GM12878 (cell line): ENCODE data around the gene MAP4. TPM values are rescaled to one million over a fixed set of nuclear protein-coding genes. Genes with fewer than 3 reads are reported as not detected.

Experiments used
- ATAC-seq: fragments of 200-7000 bp; cut with Tn5 transposase; 3 replicates; pipeline ENCODE4 v1.9.1; 2020; ENCODE audit warnings: mild to moderate bottlenecking, moderate library complexity
- BruUV-seq: library from RNA; stranded (reverse); fragments of 400-500 nt; replicated peaks from 2 replicates; lab custom pipeline; 2021; lab: Mats Ljungman, UMichigan
- CTCF ChIA-PET: fragments of 300-600 bp; sonication (Branson Sonifier 250); formaldehyde crosslinking; extraction: SDS; loops from one replicate; lab custom pipeline; 2021; ENCODE audit warnings: inconsistent platforms; lab: Yijun Ruan, JAX
- POLR2A ChIA-PET: fragments of 350-600 bp; formaldehyde crosslinking; extraction: SDS; loops from one replicate; lab custom pipeline; 2021; ENCODE audit warnings: inconsistent platforms; lab: Charles Lee
- RAD21 ChIA-PET: fragments of 300-600 bp; sonication (Branson Sonifier 250); formaldehyde crosslinking; loops from one replicate; lab custom pipeline; 2023; ENCODE audit warnings: antibody characterized with exemption; ENCODE audit not compliant: unreplicated experiment; lab: Charles Lee
- SMC1A ChIA-PET: fragments of 300-600 bp; sonication (Branson Sonifier 250); formaldehyde crosslinking; loops from one replicate; lab custom pipeline; 2023; ENCODE audit not compliant: unreplicated experiment, uncharacterized antibody; lab: Charles Lee
- DNase-seq: peaks from one replicate; pipeline ENCODE4 v3.0.0-alpha.2; 2011; ENCODE audit warnings: low read depth, low spot score
- FAIRE-seq: peaks from 3 replicates; lab custom pipeline; 2011; peaks lifted over from hg19 to GRCh38; lab: Jason Lieb, UNC
- H2AFZ ChIP-seq: 2 replicates; pipeline ENCODE4 v1.6.0; 2011; ENCODE audit warnings: low read depth, low read length, control low read depth; ENCODE audit not compliant: control insufficient read depth
- H3K27ac ChIP-seq: 2 replicates; pipeline ENCODE4 v1.5.1; 2011; ENCODE audit warnings: control low read depth; ENCODE audit not compliant: control insufficient read depth, insufficient read depth
- H3K27me3 ChIP-seq, 2 experiments: replicated peaks in 1 of 2; 2 replicates each; pipeline versions ENCODE4 v1.6.0 to v1.6.1; 2011; ENCODE audit warnings: low read length in 1 of 2; ENCODE audit not compliant: control insufficient read depth in 2 of 2, insufficient read depth in 2 of 2
- H3K36me3 ChIP-seq, 2 experiments: 2 replicates each; pipeline ENCODE4 v1.5.1; 2011; ENCODE audit warnings: low read length in 1 of 2; ENCODE audit not compliant: control insufficient read depth in 2 of 2, insufficient read depth in 2 of 2
- H3K4me1 ChIP-seq: 2 replicates; pipeline ENCODE4 v1.6.1; 2011; ENCODE audit warnings: mild to moderate bottlenecking, low read length, moderate library complexity, mixed read lengths; ENCODE audit not compliant: control insufficient read depth, insufficient read depth
- H3K4me2 ChIP-seq: 2 replicates; pipeline ENCODE4 v1.6.0; 2011; ENCODE audit warnings: control low read depth; ENCODE audit not compliant: control insufficient read depth, insufficient read depth
- H3K4me3 ChIP-seq: fragments of 200-600 bp; sonication (generic); 2 replicates; pipeline ENCODE4 v1.5.1; 2016
- H3K79me2 ChIP-seq: 2 replicates; pipeline ENCODE4 v1.6.0; 2011; ENCODE audit warnings: low read length; ENCODE audit not compliant: control insufficient read depth, insufficient read depth
- H3K9ac ChIP-seq: 2 replicates; pipeline ENCODE4 v1.8.0; 2011; ENCODE audit warnings: low read length, control low read depth, mixed read lengths; ENCODE audit not compliant: control insufficient read depth, insufficient read depth
- H3K9me3 ChIP-seq: replicated peaks from 3 replicates; pipeline ENCODE4 v1.5.1; 2011; ENCODE audit warnings: mild to moderate bottlenecking, low read length; ENCODE audit not compliant: control insufficient read depth, insufficient read depth
- H4K20me1 ChIP-seq: 2 replicates; pipeline ENCODE4 v1.6.0; 2011; ENCODE audit not compliant: control insufficient read depth, insufficient read depth
- ATF3 ChIP-seq: IDR thresholded peaks from 2 replicates; pipeline ENCODE4 v1.6.1; 2011; ENCODE audit warnings: low read depth, mild to moderate bottlenecking, low read length, moderate library complexity, borderline replicate concordance; ENCODE audit errors: extremely low read depth
- BCL11A ChIP-seq: IDR thresholded peaks from 2 replicates; pipeline ENCODE4 v1.6.1; 2011; ENCODE audit warnings: low read depth, low read length
- CBFB ChIP-seq: IDR thresholded peaks from 2 replicates; pipeline ENCODE4 v1.6.1; 2016; ENCODE audit warnings: antibody characterized with exemption, low read depth
- CBX3 ChIP-seq: fragments of 200-600 bp; sonication (generic); IDR thresholded peaks from 2 replicates; pipeline ENCODE4 v1.6.1; 2016; ENCODE audit warnings: low read depth, borderline replicate concordance
- EGR1 ChIP-seq, 2 experiments: IDR thresholded peaks; 1 replicate in 1 of 2; 2 replicates in 1 of 2; pipeline ENCODE4 v1.6.1; 2011 to 2012; ENCODE audit warnings: low read depth in 2 of 2, low read length in 2 of 2, borderline replicate concordance in 1 of 2, mild to moderate bottlenecking in 1 of 2, moderate library complexity in 1 of 2
- IRF4 ChIP-seq: IDR thresholded peaks from 2 replicates; pipeline ENCODE4 v1.6.1; 2011; ENCODE audit warnings: low read depth, low read length
- RB1 ChIP-seq: fragments of 450-650 bp; formaldehyde crosslinking; IDR thresholded peaks from 2 replicates; pipeline ENCODE4 v1.6.1; 2017; ENCODE audit warnings: mild to moderate bottlenecking, borderline replicate concordance
- SKIL ChIP-seq: fragments of 450-650 bp; IDR thresholded peaks from 2 replicates; pipeline ENCODE4 v1.6.1; 2017; ENCODE audit warnings: mild to moderate bottlenecking, low read depth, inconsistent platforms; ENCODE audit not compliant: poor library complexity, severe bottlenecking
- ZZZ3 ChIP-seq: IDR thresholded peaks from 2 replicates; pipeline ENCODE4 v1.6.1; 2011; ENCODE audit warnings: low read depth; ENCODE audit not compliant: control insufficient read depth, insufficient read length
- WGBS: methylation state at CpG from one replicate; pipeline ENCODE4 v1.1.6; 2016; ENCODE audit warnings: low lambda C conversion rate; ENCODE audit not compliant: insufficient replicate concordance, insufficient coverage; ENCODE audit errors: missing lambda C conversion rate; 5-methylcytosine and 5-hydroxymethylcytosine counted together
- in situ Hi-C: fragments of 300-500 bp; cut with MboI; formaldehyde crosslinking; loops from 9 replicates; pipeline ENCODE4 v1.14.3; 2018; ENCODE audit warnings: mixed read lengths
- intact Hi-C: fragments of 100-400 bp; cut with micrococcal nuclease; formaldehyde crosslinking; loops from one replicate; pipeline ENCODE4 v1.14.2; 2022; ENCODE audit not compliant: unreplicated experiment
- polyA plus RNA-seq, 11 experiments: library from polyadenylated mRNA; depleted of rRNA in 4 of 11; unstranded in 6 of 11; stranded (reverse) in 5 of 11; fragments of >200 nt; fragmentation: Nextera tagmentation in 4 of 11; fragmentation: Illumina TruSeq in 1 of 11; extraction: Ambion mirVana in 4 of 11; extraction: Trizol in 1 of 11; gene quantifications; 1 replicate in 1 of 11; 2 replicates in 10 of 11; pipeline versions ENCODE4 v1.2.1 to v1.2.3, GENCODE V29; 2011 to 2016; ENCODE audit warnings: inconsistent platforms in 2 of 11, missing spikeins in 2 of 11, low read depth in 1 of 11
- total RNA-seq, 4 experiments: library from RNA; depleted of rRNA in 3 of 4; stranded (reverse); fragments of >200 nt in 3 of 4; fragmentation: Illumina TruSeq in 1 of 4; extraction: Trizol in 1 of 4; gene quantifications; 2 replicates each; pipeline versions ENCODE4 v1.2.1 to v1.2.3, GENCODE V29; 2013 to 2021

The MAP4 gene
- total and polyA plus RNA-seq, 10 of the 15 experiments (the other 5 are each of a cell fraction or from before 2014, with no cell fraction given): 22.2 to 145 (median 47.2) TPM

DNA sequence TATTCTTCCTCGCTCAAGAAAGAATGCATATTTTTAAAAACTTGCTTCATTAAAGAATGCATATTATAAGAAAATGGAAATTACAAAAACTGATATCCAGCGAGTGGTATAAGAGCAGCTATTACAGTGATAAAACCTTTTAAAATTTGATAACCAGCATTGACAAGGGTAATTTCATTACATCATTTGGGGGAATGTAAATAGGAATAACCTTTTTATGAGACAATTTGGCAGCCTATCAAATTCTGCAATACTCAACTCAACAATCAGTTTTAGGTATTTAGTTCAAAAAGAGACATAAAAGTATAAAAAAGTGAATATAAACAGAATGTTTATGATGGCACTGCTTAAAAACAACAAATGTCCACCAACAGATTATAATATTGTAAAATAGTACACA, 35.4 kb downstream of the MAP4 start:
- Histone ChIP-seq H3K4me1 (peaks cover 12% of the 10 kb centered on the region), H4K20me1 (no peaks in the 10 kb centered on the region), H3K4me3 (no peak overlapping the region), H3K27me3 (no peaks in the 10 kb centered on the region), H3K9me3 (no peaks in the 10 kb centered on the region), H3K9ac (no peak overlapping the region), H3K4me2 (no peak overlapping the region), H3K36me3 (no peaks in the 10 kb centered on the region), H2AFZ (no peak overlapping the region), H3K79me2 (no peaks in the 10 kb centered on the region; the same call in none of the 2 replicates), H3K27ac (no peak overlapping the region)
- intact Hi-C loops (no loop called here), in situ Hi-C loops (no loop called here)
- TF ChIP-seq EGR1 (IDR thresholded peaks at IDR 0.05; ENCODE audit: borderline replicate concordance in 1 of 2, low read depth in 2 of 2, low read length in 2 of 2): no peak
- no peak for TF ChIP-seq IRF4
- TF ChIP-seq SKIL: no peak
- TF ChIP-seq CBX3: no peak
- BruUV-seq: no TSS peak
- ChIA-PET CTCF (interaction anchor here (0.6 to 2.5 kb wide), 5 partner anchors 9 to 156 kb away, joined by 3 to 21 read pairs (median 3); no protein-coding TSS in a partner anchor), POLR2A (interaction anchor here (0.6 kb wide), 1 partner anchor 117 kb away, joined by 3 read pairs; no protein-coding TSS in a partner anchor), SMC1A (interaction anchor here (0.9 to 1.7 kb wide), 6 partner anchors 10 to 45 kb away, joined by 3 to 6 read pairs (median 4); no protein-coding TSS in a partner anchor), RAD21 (interaction anchor here (2.4 kb wide), 1 partner anchor 458 kb away, joined by 5 read pairs; no protein-coding TSS in a partner anchor)
- FAIRE-seq: no peak
- WGBS: 68% methylated on average over 2 of the region's 2 CpGs
- no peak for DNase-seq
- no peak for ATAC-seq

- ATAC-seq (no peak), FAIRE-seq (no peak), DNase-seq (no peak)
- peaks cover 17% of the 10 kb centered on the region for H3K4me1 ChIP-seq
- ChIA-PET SMC1A (no interaction called here), CTCF (no interaction called here), POLR2A (no interaction called here), RAD21 (no interaction called here)
- intact Hi-C loops (no loop called here), in situ Hi-C loops (no loop called here)
- no peaks in the 10 kb centered on the region for H4K20me1 ChIP-seq
- H3K36me3 ChIP-seq: no peaks in the 10 kb centered on the region
- no peaks in the 10 kb centered on the region for H3K27me3 ChIP-seq
- no peak for TF ChIP-seq ATF3
- TF ChIP-seq RB1: no peak
- no peak for TF ChIP-seq CBFB
- TF ChIP-seq BCL11A: no peak
- TF ChIP-seq ZZZ3: no peak
- H2AFZ ChIP-seq: no peak overlapping the region
- H3K9me3 ChIP-seq: no peaks in the 10 kb centered on the region
- no peak overlapping the region for H3K27ac ChIP-seq
- H3K4me2 ChIP-seq: no peak overlapping the region
- H3K9ac ChIP-seq: no peak overlapping the region
- H3K79me2 ChIP-seq: no peaks in the 10 kb centered on the region; the same call in none of the 2 replicates
- no peak overlapping the region for H3K4me3 ChIP-seq
- no TSS peak for BruUV-seq
- 94% methylated on average over 1 of the region's 1 CpG for WGBS
These were observed 37.1 kb downstream of the MAP4 start for GRCh38 chr3:47979070-47979469.
